ENCODE results near the gene ZNF777.

DNA sequence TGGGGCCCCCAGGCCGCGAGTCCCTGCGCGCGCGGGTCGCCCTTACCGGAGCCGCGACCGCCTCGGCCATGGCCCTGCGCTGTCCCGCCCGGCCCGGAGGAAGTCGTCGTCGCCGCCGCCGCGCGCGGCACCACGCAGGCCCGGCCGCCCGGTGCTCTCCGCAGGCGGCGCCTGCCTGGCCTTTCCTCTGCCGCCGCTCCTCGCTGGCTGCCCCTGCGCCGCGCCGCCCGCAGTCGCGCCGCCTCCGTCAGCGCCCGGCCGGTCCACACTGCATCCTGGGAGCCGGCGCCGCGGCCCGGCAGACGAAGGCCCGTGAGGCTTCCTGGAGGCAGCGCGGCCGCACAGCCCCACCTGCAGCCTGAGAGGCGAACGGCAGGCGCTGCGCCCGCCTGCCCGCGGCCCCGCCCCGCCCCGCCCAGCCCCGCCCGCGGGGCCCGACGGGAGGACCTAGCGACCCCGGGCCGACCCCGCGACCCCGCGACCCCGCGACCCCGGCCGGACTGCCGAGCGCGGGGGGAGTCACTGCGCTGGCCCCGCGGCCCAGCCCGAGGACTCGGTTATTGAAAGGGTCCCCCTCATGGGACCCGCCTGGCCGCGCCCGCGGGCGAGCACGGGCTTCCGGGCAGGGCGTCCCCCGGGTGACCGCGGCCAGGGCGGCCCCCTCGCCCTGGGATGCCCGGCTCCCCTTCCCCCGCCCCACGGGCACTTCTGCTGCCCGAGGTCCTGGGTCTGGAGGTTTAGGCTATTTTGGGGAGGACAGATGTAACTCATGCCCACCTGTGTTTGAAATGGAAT is 36.8 kb upstream of the ZNF777 start, which contains the start of gene ZNF746:
- TF ChIP-seq, protein P1, sequence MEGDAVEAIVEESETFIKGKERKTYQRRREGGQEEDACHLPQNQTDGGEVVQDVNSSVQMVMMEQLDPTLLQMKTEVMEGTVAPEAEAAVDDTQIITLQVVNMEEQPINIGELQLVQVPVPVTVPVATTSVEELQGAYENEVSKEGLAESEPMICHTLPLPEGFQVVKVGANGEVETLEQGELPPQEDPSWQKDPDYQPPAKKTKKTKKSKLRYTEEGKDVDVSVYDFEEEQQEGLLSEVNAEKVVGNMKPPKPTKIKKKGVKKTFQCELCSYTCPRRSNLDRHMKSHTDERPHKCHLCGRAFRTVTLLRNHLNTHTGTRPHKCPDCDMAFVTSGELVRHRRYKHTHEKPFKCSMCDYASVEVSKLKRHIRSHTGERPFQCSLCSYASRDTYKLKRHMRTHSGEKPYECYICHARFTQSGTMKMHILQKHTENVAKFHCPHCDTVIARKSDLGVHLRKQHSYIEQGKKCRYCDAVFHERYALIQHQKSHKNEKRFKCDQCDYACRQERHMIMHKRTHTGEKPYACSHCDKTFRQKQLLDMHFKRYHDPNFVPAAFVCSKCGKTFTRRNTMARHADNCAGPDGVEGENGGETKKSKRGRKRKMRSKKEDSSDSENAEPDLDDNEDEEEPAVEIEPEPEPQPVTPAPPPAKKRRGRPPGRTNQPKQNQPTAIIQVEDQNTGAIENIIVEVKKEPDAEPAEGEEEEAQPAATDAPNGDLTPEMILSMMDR (conservative IDR thresholded peaks at IDR 0.05 in 1 of 2, IDR thresholded peaks at IDR 0.05 in 1 of 2; ENCODE audit: low read depth in 1 of 2, low read length in 2 of 2) = peak; percentile 35 to 37
- TF ChIP-seq EZH2 (IDR thresholded peaks at IDR 0.05; ENCODE audit: low read length, missing control alignments) = no peak

Measured in fibroblast of lung (primary cell).